GM19455 (cell line): ENCODE results near the gene ARHGEF16.
A peak's percentile ranks its signal among the peaks of the same experiment; 100 is the strongest.

Experiments used
- ATAC-seq: cut with Tn5 transposase; IDR thresholded peaks from one replicate; pipeline ENCODE4 v1.9.1; 2021; ENCODE audit not compliant: unreplicated experiment

The ARHGEF16 gene

GRCh38 chr1:3436451-3436850 lies 18.0 kb upstream of the ARHGEF16 start:
- no peak for ATAC-seq

GRCh38 chr1:3436901-3437300 lies 17.6 kb upstream of the ARHGEF16 start:
- ATAC-seq: no peak

GRCh38 chr1:3438661-3439180 lies 15.7 kb upstream of the ARHGEF16 start:
- no peak for ATAC-seq

GRCh38 chr1:3439346-3440299 lies 14.8 kb upstream of the ARHGEF16 start:
- ATAC-seq: no peak

GRCh38 chr1:3440300-3440681 lies 14.2 kb upstream of the ARHGEF16 start:
- ATAC-seq: no peak

- no peak for ATAC-seq
Observed at GRCh38 chr1:3440711-3441409, 13.6 kb upstream of the ARHGEF16 start.

GRCh38 chr1:3441410-3441847 lies 13.0 kb upstream of the ARHGEF16 start:
- ATAC-seq: no peak

GRCh38 chr1:3441880-3442279 lies 12.6 kb upstream of the ARHGEF16 start:
- ATAC-seq: no peak

GRCh38 chr1:3442331-3442730 lies 12.1 kb upstream of the ARHGEF16 start:
- no peak for ATAC-seq

- ATAC-seq: no peak
Observed at GRCh38 chr1:3442901-3443300, 11.6 kb upstream of the ARHGEF16 start.

- no peak for ATAC-seq
Observed at GRCh38 chr1:3443807-3444206, 10.7 kb upstream of the ARHGEF16 start.

GRCh38 chr1:3444298-3444697 lies 10.2 kb upstream of the ARHGEF16 start:
- ATAC-seq: no peak

- no peak for ATAC-seq
Observed at GRCh38 chr1:3444736-3445135, 9.7 kb upstream of the ARHGEF16 start.

GRCh38 chr1:3450202-3450863 lies 4.1 kb upstream of the ARHGEF16 start:
- ATAC-seq: no peak

- no peak for ATAC-seq
Observed at GRCh38 chr1:3450983-3451382, 3.5 kb upstream of the ARHGEF16 start.

- no peak for ATAC-seq
Observed at GRCh38 chr1:3451994-3452865, 2.2 kb upstream of the ARHGEF16 start.

GRCh38 chr1:3452866-3453175 lies 1.6 kb upstream of the ARHGEF16 start:
- ATAC-seq: no peak

- peak; percentile 72 for ATAC-seq
Observed at GRCh38 chr1:3453203-3453761, 1.2 kb upstream of the ARHGEF16 start.

- ATAC-seq: no peak
Observed at GRCh38 chr1:3454811-3455618, 550 bp downstream of the ARHGEF16 start.
